Dedifferentiated amniotic fluid mesenchymal stem cell (primary cell): Measurements from ENCODE around the gene MIP.
"Not testable (repeated sequence)": the region's sequence is repeated elsewhere in the genome, so short reads cannot be mapped to it uniquely, and the experiment has no call there.

Experiments used
- DNase-seq: peaks from one replicate; pipeline ENCODE4 v3.0.0-alpha.2; 2016; ENCODE audit errors: extremely low spot score

MIP gene

DNA sequence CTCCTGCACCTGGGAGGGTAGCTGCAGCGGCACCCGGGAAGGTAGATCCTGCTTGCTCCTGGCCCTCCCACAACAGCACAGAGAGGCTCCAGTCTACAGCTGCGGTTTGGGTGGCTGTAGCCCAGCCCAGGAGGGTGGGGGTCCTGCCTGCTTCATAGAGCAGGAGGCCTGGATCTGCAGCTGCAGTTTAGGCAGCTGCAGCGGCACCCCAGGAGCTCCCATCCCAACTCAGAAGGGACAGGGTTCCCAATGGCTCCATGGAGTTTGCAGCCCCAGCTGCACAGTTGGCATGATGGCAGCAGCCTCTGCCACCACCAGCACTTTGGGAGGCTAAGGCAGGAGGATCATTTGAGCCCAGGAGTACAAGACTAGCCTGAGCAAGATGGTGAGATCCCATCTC, 43.7 kb downstream of the MIP start:
- DNase-seq, result no peak

DNA sequence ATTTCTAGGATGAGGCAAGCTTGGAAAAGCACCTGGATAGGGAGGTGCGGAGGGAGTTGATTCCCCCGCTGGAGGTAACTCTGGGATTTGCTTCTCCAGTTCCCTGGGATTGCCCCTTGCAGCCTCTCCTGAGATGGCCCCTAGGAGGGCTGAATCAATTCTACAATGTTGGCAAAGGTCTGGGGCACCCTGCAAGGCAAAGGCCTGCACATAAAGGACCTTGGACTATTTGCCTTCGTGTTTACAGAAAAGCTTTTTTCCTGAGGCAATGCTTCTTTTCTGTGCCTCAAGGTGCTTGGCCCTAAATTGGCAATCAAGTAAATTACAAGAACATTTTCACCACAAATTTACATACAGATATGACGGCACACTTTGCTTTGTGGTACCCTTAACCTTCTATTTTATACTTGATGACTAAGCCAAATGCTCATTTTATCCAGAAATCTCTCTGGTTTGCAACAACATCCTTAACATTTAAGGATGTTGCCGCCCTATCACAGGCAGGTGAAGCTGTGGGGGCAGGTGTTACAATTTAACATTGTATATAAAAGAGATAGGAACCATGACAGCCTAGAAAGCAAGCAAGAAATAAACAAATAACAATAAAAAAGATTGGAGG, 45.5 kb downstream of the MIP start:
- no peak for DNase-seq

DNA sequence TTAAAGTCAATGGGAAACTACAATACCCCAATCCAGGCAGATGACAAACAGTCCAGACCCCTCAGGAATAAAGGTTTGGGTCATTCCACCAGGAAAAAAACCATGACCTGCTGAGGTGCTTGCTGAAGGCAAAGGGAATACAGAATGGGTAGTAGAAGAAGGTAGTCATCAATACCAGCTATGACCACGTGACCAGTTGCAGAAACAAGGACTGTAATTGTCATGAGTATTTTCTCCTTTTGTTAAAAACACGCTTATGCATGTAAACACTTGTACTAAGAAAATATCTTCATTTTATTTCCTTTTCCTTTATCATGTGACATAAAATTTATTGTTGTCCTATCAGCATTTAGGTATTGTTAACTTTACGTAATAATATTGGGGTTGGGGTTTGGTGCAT, 50.2 kb downstream of the MIP start:
- DNase-seq, result not testable (repeated sequence)

DNA sequence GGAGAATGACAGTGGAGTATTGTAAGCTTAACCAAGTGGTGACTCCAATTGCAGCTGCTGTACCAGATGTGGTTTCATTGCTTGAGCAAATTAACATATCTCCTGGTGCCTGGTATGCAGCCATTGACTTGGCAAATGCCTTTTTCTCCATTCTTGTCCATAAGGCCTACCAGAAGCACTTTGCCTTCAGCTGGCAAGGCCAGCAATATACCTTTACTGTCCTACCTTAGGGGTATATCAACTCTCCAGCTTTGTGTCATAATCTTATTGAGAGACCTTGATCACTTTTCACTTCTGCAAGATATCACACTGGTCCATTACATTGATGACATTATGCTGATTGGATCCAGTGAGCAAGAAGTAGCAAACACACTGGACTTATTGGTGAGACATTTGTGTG, 52.8 kb downstream of the MIP start:
- DNase-seq, result not testable (repeated sequence)

DNA sequence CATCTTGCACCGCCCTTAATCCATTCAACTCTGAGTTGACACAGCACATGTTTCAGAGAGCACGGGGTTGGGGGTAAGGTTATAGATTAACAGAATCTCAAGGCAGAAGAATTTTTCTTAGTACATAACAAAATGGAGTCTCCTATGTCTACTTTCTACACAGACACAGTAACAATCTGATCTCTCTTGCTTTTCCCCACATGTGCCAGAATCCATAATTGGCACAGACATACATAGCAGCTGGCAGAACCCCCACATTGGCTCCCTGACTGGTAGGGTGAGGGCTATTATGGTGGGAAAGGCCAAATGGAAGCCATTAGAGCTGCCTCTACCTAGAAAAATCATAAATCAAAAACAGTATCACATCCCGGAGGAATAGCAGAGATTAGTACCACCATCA, 53.3 kb downstream of the MIP start:
- DNase-seq, result not testable (repeated sequence)
